ENCODE data around the gene PKMYT1.

GRCh38 chr16:2923481-2923880, 56.8 kb downstream of the PKMYT1 start:
- TF ChIP-seq EZH2 (IDR thresholded peaks at IDR 0.05; ENCODE audit: insufficient read depth, poor library complexity, severe bottlenecking) (no peak), EZH2phosphoT487 (IDR thresholded peaks at IDR 0.05; ENCODE audit: insufficient read depth, low read depth) (no peak)
